Activated naive CD8-positive, alpha-beta T cell (primary cell): ENCODE data around the gene YWHAE.
"Not testable (repeated sequence)": the region's sequence is repeated elsewhere in the genome, so short reads cannot be mapped to it uniquely, and the experiment has no call there.

Experiments used
- H3K27ac Mint-ChIP-seq: one replicate; pipeline ENCODE4 v1.8.0; 2021; ENCODE audit warnings: mixed read lengths
- H3K27me3 Mint-ChIP-seq: one replicate; pipeline ENCODE4 v1.8.0; 2021; ENCODE audit warnings: mixed read lengths
- H3K36me3 Mint-ChIP-seq: one replicate; pipeline ENCODE4 v1.8.0; 2021; ENCODE audit warnings: mixed read lengths
- H3K4me1 Mint-ChIP-seq: one replicate; pipeline ENCODE4 v1.8.0; 2021; ENCODE audit warnings: low read depth, mixed read lengths
- H3K4me3 Mint-ChIP-seq: one replicate; pipeline ENCODE4 v1.8.0; 2021; ENCODE audit warnings: mild to moderate bottlenecking, mixed read lengths
- H3K9me3 Mint-ChIP-seq: one replicate; pipeline ENCODE4 v1.8.0; 2021; ENCODE audit warnings: low read depth, mixed read lengths

YWHAE gene

GRCh38 chr17:1399679-1400512 is at the start of gene YWHAE:
TSS of gene YWHAE (minus strand) at chr17:1400222. CDS start at chr17:1400110, 112 bp downstream.
- Mint-ChIP-seq H3K9me3 (no peaks in the 10 kb centered on the region), H3K27me3 (no peaks in the 10 kb centered on the region), H3K4me1 (peaks cover 30% of the 10 kb centered on the region), H3K36me3 (no peaks in the 10 kb centered on the region), H3K4me3 (peak within 1 kb of the TSS; percentile 96), H3K27ac (peak within 1 kb of the TSS; percentile 99)

- Mint-ChIP-seq H3K27ac (no peak overlapping the region), H3K36me3 (peaks cover 2% of the 10 kb centered on the region), H3K27me3 (no peaks in the 10 kb centered on the region), H3K4me3 (no peak overlapping the region), H3K4me1 (peaks cover 73% of the 10 kb centered on the region), H3K9me3 (no peaks in the 10 kb centered on the region)
Measured at GRCh38 chr17:1449412-1449967, 49.5 kb upstream of the YWHAE start.

DNA sequence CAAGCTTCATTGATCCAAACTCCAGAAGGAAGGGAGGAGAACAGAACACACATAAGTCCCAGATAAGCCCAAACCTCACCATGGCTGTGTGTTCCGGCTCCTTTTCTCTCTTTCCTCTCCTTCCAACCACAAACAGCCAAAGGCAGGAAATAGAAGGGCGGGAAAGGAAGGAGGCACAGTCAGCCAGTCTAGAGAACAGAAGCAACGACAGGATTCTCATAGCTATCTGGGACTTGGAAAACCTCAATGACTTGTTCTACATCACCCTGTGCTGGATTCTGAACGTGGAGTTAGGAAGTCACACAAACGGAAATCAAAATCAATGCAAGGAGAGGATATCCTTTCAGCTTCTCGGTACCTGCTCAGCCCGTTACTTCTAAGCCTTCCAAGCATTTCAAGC is 47.0 kb upstream of the YWHAE start:
- Mint-ChIP-seq H3K36me3 (no peaks in the 10 kb centered on the region), H3K27me3 (no peaks in the 10 kb centered on the region), H3K27ac (no peak overlapping the region), H3K4me1 (peaks cover 52% of the 10 kb centered on the region), H3K9me3 (no peaks in the 10 kb centered on the region), H3K4me3 (peak overlapping the region; percentile 55)

- Mint-ChIP-seq H3K4me3 (peak overlapping the region; percentile 20), H3K36me3 (no peaks in the 10 kb centered on the region), H3K27ac (no peak overlapping the region), H3K9me3 (no peaks in the 10 kb centered on the region), H3K4me1 (peaks cover 45% of the 10 kb centered on the region), H3K27me3 (no peaks in the 10 kb centered on the region)
Measured at GRCh38 chr17:1446201-1446600, 46.2 kb upstream of the YWHAE start.

DNA sequence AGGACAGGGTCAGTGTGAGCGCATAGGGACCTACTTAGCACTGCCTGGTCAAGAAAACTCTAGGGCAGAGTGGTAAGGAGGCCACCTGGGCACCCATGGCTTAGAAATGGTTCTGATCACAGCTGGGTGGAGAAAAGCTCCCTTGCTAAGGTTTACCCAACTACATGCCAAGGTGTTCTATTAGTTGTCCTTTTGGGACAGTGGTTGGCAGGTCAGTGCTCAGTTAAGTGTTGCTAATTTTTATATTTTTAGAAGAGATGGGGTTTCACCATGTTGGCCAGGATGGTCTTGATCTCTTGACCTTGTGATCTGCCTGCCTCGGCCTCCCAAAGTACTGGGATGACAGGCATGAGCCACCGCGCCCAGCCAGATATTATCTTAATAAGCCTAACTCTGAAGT is 45.7 kb upstream of the YWHAE start:
- H3K4me1 Mint-ChIP-seq: peaks cover 44% of the 10 kb centered on the region
- not testable (repeated sequence) for H3K27ac Mint-ChIP-seq, H3K4me3 Mint-ChIP-seq, H3K36me3 Mint-ChIP-seq, H3K27me3 Mint-ChIP-seq, H3K9me3 Mint-ChIP-seq

DNA sequence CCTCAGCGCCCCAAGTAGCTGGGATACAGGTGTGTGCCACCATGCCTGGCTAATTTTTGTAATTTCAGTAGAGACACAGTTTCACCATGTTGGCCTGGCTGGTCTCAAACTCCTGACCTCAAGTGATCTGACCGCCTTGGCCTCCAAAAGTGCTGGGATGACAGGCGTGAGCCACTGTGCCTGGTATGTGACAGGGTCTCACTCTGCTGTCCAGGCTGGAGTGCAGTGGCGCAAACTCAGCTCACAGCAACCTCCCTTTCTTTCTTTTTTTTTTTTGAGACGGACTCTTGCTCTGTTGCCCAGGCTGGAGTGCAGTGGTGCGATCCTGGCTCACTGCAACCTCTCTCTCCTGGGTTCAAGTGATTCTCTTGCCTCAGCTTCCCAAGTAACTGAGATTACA is 42.7 kb upstream of the YWHAE start:
- not testable (repeated sequence) for H3K36me3 Mint-ChIP-seq

GRCh38 chr17:1442187-1442586 is 42.2 kb upstream of the YWHAE start:
- H3K4me3 Mint-ChIP-seq: no peak overlapping the region
- H3K27me3 Mint-ChIP-seq: no peaks in the 10 kb centered on the region
- no peaks in the 10 kb centered on the region for H3K36me3 Mint-ChIP-seq
- H3K4me1 Mint-ChIP-seq: peaks cover 24% of the 10 kb centered on the region
- no peak overlapping the region for H3K27ac Mint-ChIP-seq
- no peaks in the 10 kb centered on the region for H3K9me3 Mint-ChIP-seq

More for the DNA sequence above, 42.7 kb upstream of the YWHAE start:
- peaks cover 29% of the 10 kb centered on the region for H3K4me1 Mint-ChIP-seq
- not testable (repeated sequence) for H3K9me3 Mint-ChIP-seq, H3K27me3 Mint-ChIP-seq, H3K27ac Mint-ChIP-seq, H3K4me3 Mint-ChIP-seq

GRCh38 chr17:1440921-1441320 is 40.9 kb upstream of the YWHAE start:
- Mint-ChIP-seq H3K4me3 (no peak overlapping the region), H3K36me3 (no peaks in the 10 kb centered on the region), H3K27me3 (no peaks in the 10 kb centered on the region), H3K27ac (no peak overlapping the region), H3K9me3 (no peaks in the 10 kb centered on the region), H3K4me1 (peaks cover 18% of the 10 kb centered on the region)

- Mint-ChIP-seq H3K36me3 (no peaks in the 10 kb centered on the region), H3K27ac (no peak overlapping the region), H3K4me1 (peaks cover 13% of the 10 kb centered on the region), H3K4me3 (no peak overlapping the region), H3K27me3 (no peaks in the 10 kb centered on the region), H3K9me3 (no peaks in the 10 kb centered on the region)
Measured at GRCh38 chr17:1438593-1439083, 38.6 kb upstream of the YWHAE start.

DNA sequence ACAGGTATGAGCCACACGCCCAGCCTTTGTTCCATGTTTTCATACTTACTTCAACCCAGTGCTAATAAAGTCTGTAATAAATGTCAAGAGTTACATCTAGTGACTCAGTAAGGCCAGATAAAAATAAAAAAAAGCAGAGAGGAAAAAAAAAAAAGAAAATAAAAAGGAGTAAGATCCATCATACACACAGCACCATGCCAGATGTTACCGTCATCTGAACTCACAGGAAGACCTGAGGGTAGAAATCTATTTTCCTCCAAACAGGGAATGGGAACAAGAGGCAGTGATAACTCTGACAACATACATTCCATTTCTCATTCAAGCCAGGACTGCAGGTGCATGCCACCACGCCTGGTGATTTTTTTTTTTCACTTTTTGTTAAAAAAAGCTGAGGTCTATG is 35.3 kb upstream of the YWHAE start:
- peaks cover 26% of the 10 kb centered on the region for H3K4me1 Mint-ChIP-seq
- H3K36me3 Mint-ChIP-seq: peaks cover 3% of the 10 kb centered on the region

GRCh38 chr17:1434150-1434549 is 34.1 kb upstream of the YWHAE start:
- H3K27me3 Mint-ChIP-seq: no peaks in the 10 kb centered on the region
- H3K27ac Mint-ChIP-seq: no peak overlapping the region
- H3K4me1 Mint-ChIP-seq: peaks cover 26% of the 10 kb centered on the region
- no peak overlapping the region for H3K4me3 Mint-ChIP-seq
- H3K9me3 Mint-ChIP-seq: no peaks in the 10 kb centered on the region
- H3K36me3 Mint-ChIP-seq: peaks cover 3% of the 10 kb centered on the region

More for the DNA sequence above, 35.3 kb upstream of the YWHAE start:
- Mint-ChIP-seq H3K27me3 (no peaks in the 10 kb centered on the region), H3K9me3 (no peaks in the 10 kb centered on the region), H3K4me3 (no peak overlapping the region), H3K27ac (no peak overlapping the region)

DNA sequence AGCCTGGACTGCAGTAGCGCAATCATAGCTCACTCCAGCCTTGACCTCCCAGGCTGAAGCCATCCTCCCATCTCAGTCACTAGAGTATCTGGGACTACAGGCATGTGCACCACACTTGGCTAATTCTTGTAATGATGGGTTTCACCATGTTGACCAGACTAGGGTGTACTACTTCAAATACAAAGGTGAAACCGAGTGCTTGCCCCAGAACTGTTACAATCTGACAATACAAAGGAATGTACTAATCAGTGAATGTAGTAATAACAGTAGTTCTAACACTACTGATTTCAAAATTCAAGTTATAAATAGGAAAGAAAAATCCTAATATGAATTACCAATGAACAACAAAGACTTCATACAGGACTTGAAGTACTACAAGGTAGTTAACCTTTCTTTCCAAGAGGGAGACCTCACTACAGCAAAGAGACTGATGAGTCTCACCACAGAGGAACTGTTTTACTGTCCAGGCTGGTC is 31.6 kb upstream of the YWHAE start:
- no peaks in the 10 kb centered on the region for H3K9me3 Mint-ChIP-seq
- H3K4me1 Mint-ChIP-seq: peaks cover 20% of the 10 kb centered on the region
- peaks cover 3% of the 10 kb centered on the region for H3K36me3 Mint-ChIP-seq
- no peak overlapping the region for H3K27ac Mint-ChIP-seq
- no peak overlapping the region for H3K4me3 Mint-ChIP-seq
- H3K27me3 Mint-ChIP-seq: no peaks in the 10 kb centered on the region

DNA sequence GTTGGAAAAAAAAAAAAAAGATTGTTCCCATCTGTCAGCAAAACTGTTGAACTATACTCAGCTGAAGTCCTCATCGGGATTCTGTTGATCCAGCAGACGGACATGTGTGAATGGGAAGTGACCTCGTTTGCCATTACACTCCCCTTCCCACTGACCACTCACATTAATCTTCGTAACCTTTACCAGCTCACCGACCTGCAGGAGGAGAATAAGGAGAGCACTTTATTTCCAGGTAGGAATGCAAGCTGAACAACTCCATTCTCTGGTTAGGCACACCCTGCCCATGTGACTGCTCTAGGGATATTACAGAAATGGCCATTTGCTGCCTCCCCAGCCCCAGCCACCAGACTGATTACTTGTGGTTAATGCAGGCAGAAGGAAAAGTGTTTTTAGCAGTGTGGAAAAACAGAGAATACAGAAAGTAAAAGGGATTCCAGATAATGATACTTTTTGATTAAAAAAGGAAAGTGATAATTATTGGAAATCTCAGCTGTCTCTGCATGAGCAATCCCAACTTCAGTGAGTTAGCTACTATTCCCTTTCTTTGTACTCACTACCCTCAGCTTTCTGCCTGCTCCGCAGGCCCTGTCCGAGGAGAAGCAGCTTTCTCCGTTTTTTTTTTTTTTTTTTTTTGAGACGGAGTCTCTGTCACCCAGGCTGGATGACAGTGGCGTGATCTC is 23.6 kb upstream of the YWHAE start:
- Mint-ChIP-seq H3K36me3 (peaks cover 5% of the 10 kb centered on the region), H3K4me3 (no peak overlapping the region), H3K27me3 (no peaks in the 10 kb centered on the region), H3K4me1 (peaks cover 14% of the 10 kb centered on the region), H3K27ac (peak overlapping the region; percentile 47), H3K9me3 (no peaks in the 10 kb centered on the region)

- peaks cover 5% of the 10 kb centered on the region for H3K36me3 Mint-ChIP-seq
- no peak overlapping the region for H3K4me3 Mint-ChIP-seq
- no peaks in the 10 kb centered on the region for H3K27me3 Mint-ChIP-seq
- peak overlapping the region; percentile 50 for H3K27ac Mint-ChIP-seq
- H3K4me1 Mint-ChIP-seq: peaks cover 14% of the 10 kb centered on the region
- H3K9me3 Mint-ChIP-seq: no peaks in the 10 kb centered on the region
Measured at GRCh38 chr17:1422885-1423284, 22.9 kb upstream of the YWHAE start.

GRCh38 chr17:1421470-1421869 is 21.4 kb upstream of the YWHAE start:
- H3K36me3 Mint-ChIP-seq: peaks cover 5% of the 10 kb centered on the region
- peaks cover 14% of the 10 kb centered on the region for H3K4me1 Mint-ChIP-seq
- H3K9me3 Mint-ChIP-seq: no peaks in the 10 kb centered on the region
- no peak overlapping the region for H3K27ac Mint-ChIP-seq
- no peak overlapping the region for H3K4me3 Mint-ChIP-seq
- no peaks in the 10 kb centered on the region for H3K27me3 Mint-ChIP-seq
